CD4-positive, alpha-beta T cell (primary cell): ENCODE data around the gene EPM2AIP1. TPM values are rescaled to one million over a fixed set of nuclear protein-coding genes. Genes with fewer than 3 reads are reported as not detected.
"Not testable (repeated sequence)": the region's sequence is repeated elsewhere in the genome, so short reads cannot be mapped to it uniquely, and the experiment has no call there.

Experiments used
- ATAC-seq: fragments of 200-7000 bp; cut with Tn5 transposase; one replicate; pipeline ENCODE4 v1.10.0; 2022; ENCODE audit warnings: mild to moderate bottlenecking; ENCODE audit not compliant: poor library complexity
- CTCF ChIA-PET: fragments of 350-600 bp; sonication (Branson Sonifier 250); formaldehyde crosslinking; loops from one replicate; lab custom pipeline; 2021; ENCODE audit warnings: antibody characterized with exemption, inconsistent platforms; lab: Charles Lee
- POLR2A ChIA-PET: fragments of 350-600 bp; sonication (Branson Sonifier 250); formaldehyde crosslinking; loops from one replicate; lab custom pipeline; 2021; ENCODE audit warnings: antibody characterized with exemption, inconsistent platforms; lab: Charles Lee
- DNase-seq, 14 experiments: peaks; one replicate each; pipeline ENCODE4 v3.0.0-alpha.2; 2013 to 2020; ENCODE audit warnings: mixed read lengths in 2 of 14
- H3K27ac ChIP-seq, 2 donors: one replicate each; pipeline versions ENCODE4 v1.5.1 to v1.7.0; 2013; ENCODE audit warnings: low read length in 2 of 2, low read depth in 1 of 2, mild to moderate bottlenecking in 1 of 2
- H3K27me3 ChIP-seq, 2 experiments: 1 replicate in 1 of 2; 2 replicates in 1 of 2; pipeline versions ENCODE4 v1.6.1 to v1.7.0; 2013; ENCODE audit warnings: low read length in 2 of 2, control low read depth in 1 of 2, mild to moderate bottlenecking in 1 of 2, moderate library complexity in 1 of 2; ENCODE audit not compliant: insufficient read depth in 2 of 2, control insufficient read depth in 1 of 2
- H3K36me3 ChIP-seq: one replicate; pipeline ENCODE4 v1.6.1; 2013; ENCODE audit warnings: low read length, control low read depth; ENCODE audit not compliant: insufficient read depth
- H3K4me1 ChIP-seq: one replicate; pipeline ENCODE4 v1.6.1; 2013; ENCODE audit warnings: low read length, control low read depth; ENCODE audit not compliant: insufficient read depth
- H3K4me3 ChIP-seq: one replicate; pipeline ENCODE4 v1.5.1; 2013; ENCODE audit warnings: mild to moderate bottlenecking, low read length, moderate library complexity
- H3K9me3 ChIP-seq, 2 experiments: 1 replicate in 1 of 2; 2 replicates in 1 of 2; pipeline versions ENCODE4 v1.6.1 to v1.7.0; 2013; ENCODE audit warnings: low read length in 2 of 2, mild to moderate bottlenecking in 2 of 2, control low read depth in 1 of 2, moderate library complexity in 1 of 2; ENCODE audit not compliant: control insufficient read depth in 1 of 2, insufficient read depth in 1 of 2
- H3K27ac Mint-ChIP-seq: one replicate; pipeline ENCODE4 v1.8.0; 2020; ENCODE audit warnings: mixed read lengths
- H3K27me3 Mint-ChIP-seq: one replicate; pipeline ENCODE4 v1.8.0; 2021; ENCODE audit warnings: mixed read lengths
- H3K36me3 Mint-ChIP-seq: one replicate; pipeline ENCODE4 v1.8.0; 2021; ENCODE audit warnings: low read depth, mixed read lengths
- H3K4me1 Mint-ChIP-seq: one replicate; pipeline ENCODE4 v1.8.0; 2021; ENCODE audit warnings: low read depth, mixed read lengths
- H3K4me3 Mint-ChIP-seq: one replicate; pipeline ENCODE4 v1.8.0; 2020; ENCODE audit warnings: mild to moderate bottlenecking, mixed read lengths
- H3K9me3 Mint-ChIP-seq: one replicate; pipeline ENCODE4 v1.8.0; 2020; ENCODE audit warnings: mixed read lengths
- CTCF ChIP-seq: fragments of 200-600 bp; IDR thresholded peaks from one replicate; pipeline ENCODE4 v1.8.0; 2022; ENCODE audit warnings: antibody characterized with exemption, mild to moderate bottlenecking
- intact Hi-C, 2 experiments: fragments of 100-400 bp; cut with DNase I in 1 of 2; cut with micrococcal nuclease in 1 of 2; formaldehyde crosslinking; loops; one replicate each; pipeline versions ENCODE4 v1.15.1 to v1.9.0; 2023 to 2025; cut with DNase I, micrococcal nuclease
- polyA plus RNA-seq, 2 donors: library from polyadenylated mRNA; unstranded; fragments of 120-200 nt; gene quantifications; one replicate each; pipeline ENCODE4 v1.2.1, GENCODE V29; 2013
- total RNA-seq, 174 experiments: library from RNA in 2 of 174; stranded (reverse) in 2 of 174; gene quantifications; one replicate each; pipeline ENCODE4 v1.2.3 and lab custom pipeline; 2021 to 2026

The EPM2AIP1 gene
- total RNA-seq (10 to 100 TPM; 27.7 to 29.5 TPM), total RNA-seq (lab: John Stamatoyannopoulos, UW) (35.6 to 166 (median 94.1) reads per million in 172 experiments)
- 21.6 TPM for polyA plus RNA-seq (2013, experiment 1 of 2)
- 20.4 TPM for polyA plus RNA-seq (2013, experiment 2 of 2)

- Mint-ChIP-seq H3K4me1 (peaks cover 38% of the 10 kb centered on the region), H3K4me3 (no peak within 1 kb of the TSS), H3K9me3 (no peaks in the 10 kb centered on the region), H3K27ac (no peak within 1 kb of the TSS), H3K36me3 (peaks cover 45% of the 10 kb centered on the region), H3K27me3 (no peaks in the 10 kb centered on the region)
- DNase-seq (peak in 4 of 14 experiments; percentile 98 to 100 (median 100)), ATAC-seq (peak; percentile 81)
- ChIA-PET POLR2A (interaction anchor here (0.6 to 4.0 kb wide), 32 partner anchors 9 to 1529 kb away, joined by 3 to 67 read pairs (median 4); partner anchors contain the start of genes DLEC1, OXSR1 and TRANK1), CTCF (interaction anchor here (0.8 to 4.5 kb wide), 6 partner anchors 17 to 124 kb away, joined by 3 to 20 read pairs (median 4); no protein-coding TSS in a partner anchor)
- peak within 1 kb of the TSS; percentile 98 to 99 for H3K27ac ChIP-seq
- peak; percentile 22 for TF ChIP-seq CTCF
- H3K9me3 ChIP-seq: no peaks in the 10 kb centered on the region
- peaks cover 38% of the 10 kb centered on the region for H3K4me1 ChIP-seq
- intact Hi-C loops: loop anchor here (2.0 to 10.0 kb wide), 2 partner anchors 80 to 1142 kb away; partner anchors contain the start of genes ACAA1 (in 1 of the 2) and MYD88 (in 1 of the 2)
- no peaks in the 10 kb centered on the region for H3K27me3 ChIP-seq
- H3K36me3 ChIP-seq: peaks cover 26% of the 10 kb centered on the region
- H3K4me3 ChIP-seq: peak within 1 kb of the TSS; percentile 71
Observed at GRCh38 chr3:36992806-36993325, at the start of gene EPM2AIP1. EPM2AIP1 (minus strand) TSS chr3:36993131; CDS start chr3:36993077, 54 bp downstream.

- H3K4me3 ChIP-seq, H3K9me3 ChIP-seq, H3K4me1 Mint-ChIP-seq, H3K27me3 Mint-ChIP-seq, DNase-seq, H3K4me3 Mint-ChIP-seq, CTCF ChIA-PET, H3K27ac ChIP-seq, H3K4me1 ChIP-seq, H3K9me3 Mint-ChIP-seq, ATAC-seq, H3K27me3 ChIP-seq, POLR2A ChIA-PET, H3K27ac Mint-ChIP-seq, intact Hi-C loops: not testable (repeated sequence)
- H3K36me3 ChIP-seq: peaks cover 57% of the 10 kb centered on the region
- H3K36me3 Mint-ChIP-seq: peaks cover 85% of the 10 kb centered on the region
Observed at GRCh38 chr3:37042712-37043111, 49.8 kb upstream of the EPM2AIP1 start.

- Mint-ChIP-seq H3K36me3 (peaks cover 84% of the 10 kb centered on the region), H3K4me1 (peaks cover 6% of the 10 kb centered on the region), H3K27ac (no peak overlapping the region), H3K9me3 (no peaks in the 10 kb centered on the region), H3K27me3 (no peaks in the 10 kb centered on the region), H3K4me3 (no peak overlapping the region)
- Histone ChIP-seq H3K4me1 (no peaks in the 10 kb centered on the region), H3K27me3 (no peaks in the 10 kb centered on the region), H3K27ac (no peak overlapping the region), H3K4me3 (no peak overlapping the region), H3K9me3 (no peaks in the 10 kb centered on the region), H3K36me3 (peaks cover 53% of the 10 kb centered on the region)
- no peak for ATAC-seq
- ChIA-PET CTCF (no interaction called here), POLR2A (interaction anchor here (1.2 kb wide), 1 partner anchor 17 kb away, joined by 3 read pairs; no protein-coding TSS in a partner anchor)
- DNase-seq: no peak
- intact Hi-C loops: no loop called here
- no peak for TF ChIP-seq CTCF
Observed at GRCh38 chr3:37041546-37042195, 48.7 kb upstream of the EPM2AIP1 start.
